Large intestine (tissue), 3 donors: ENCODE data around the gene NRG3. TPM values are rescaled to one million over a fixed set of nuclear protein-coding genes. Genes with fewer than 3 reads are reported as not detected.

Experiments
- DNase-seq, 2 donors: peaks; one replicate each; pipeline versions ENCODE4 v3.0.0 to v3.0.0-alpha.2; 2013
- H3K27ac ChIP-seq: one replicate; pipeline ENCODE4 v1.5.1; 2013; ENCODE audit warnings: low read length
- H3K27me3 ChIP-seq: 2 replicates; pipeline ENCODE4 v1.6.1; 2013; ENCODE audit warnings: low read length; ENCODE audit not compliant: control insufficient read depth, insufficient read depth
- H3K36me3 ChIP-seq: 2 replicates; pipeline ENCODE4 v1.6.1; 2013; ENCODE audit warnings: low read length; ENCODE audit not compliant: control insufficient read depth, insufficient read depth
- H3K4me1 ChIP-seq: one replicate; pipeline ENCODE4 v1.6.1; 2013; ENCODE audit warnings: low read length; ENCODE audit not compliant: control insufficient read depth, insufficient read depth
- H3K4me3 ChIP-seq: one replicate; pipeline ENCODE4 v1.5.1; 2013; ENCODE audit warnings: low read length
- H3K9me3 ChIP-seq: one replicate; pipeline ENCODE4 v1.6.1; 2013; ENCODE audit warnings: mild to moderate bottlenecking, low read depth, low read length, moderate library complexity; ENCODE audit not compliant: control insufficient read depth
- WGBS: methylation state at CpG from one replicate; pipeline ENCODE4 v1.1.5; 2013; ENCODE audit warnings: low lambda C conversion rate; ENCODE audit not compliant: insufficient coverage; 5-methylcytosine and 5-hydroxymethylcytosine counted together
- polyA plus RNA-seq: library from polyadenylated mRNA; unstranded; fragments of 120-200 nt; gene quantifications from one replicate; pipeline ENCODE4 v1.2.1, GENCODE V29; 2013

The NRG3 gene
- polyA plus RNA-seq, 1 donor, result 0.96 TPM

GRCh38 chr10:81882011-81882410, 7.0 kb downstream of the NRG3 start:
- no peak overlapping the region for H3K4me3 ChIP-seq
- no peaks in the 10 kb centered on the region for H3K9me3 ChIP-seq
- no peak overlapping the region for H3K27ac ChIP-seq
- H3K36me3 ChIP-seq, result no peaks in the 10 kb centered on the region
- H3K27me3 ChIP-seq, result peaks cover 10% of the 10 kb centered on the region
- H3K4me1 ChIP-seq, result no peaks in the 10 kb centered on the region
- DNase-seq, result no peak
- WGBS, result 100% methylated on average over 1 of the region's 1 CpG

GRCh38 chr10:81884856-81885255, 9.9 kb downstream of the NRG3 start:
- no peak overlapping the region for H3K4me3 ChIP-seq
- no peak for DNase-seq
- WGBS, result 100% methylated on average over 1 of the region's 1 CpG
- H3K27me3 ChIP-seq, result no peaks in the 10 kb centered on the region
- H3K27ac ChIP-seq, result no peak overlapping the region
- H3K9me3 ChIP-seq, result no peaks in the 10 kb centered on the region
- H3K36me3 ChIP-seq, result no peaks in the 10 kb centered on the region
- H3K4me1 ChIP-seq, result no peaks in the 10 kb centered on the region

GRCh38 chr10:81885491-81885890, 10.5 kb downstream of the NRG3 start:
- no peak for DNase-seq
- Histone ChIP-seq H3K27me3 (no peaks in the 10 kb centered on the region), H3K4me3 (no peak overlapping the region), H3K36me3 (no peaks in the 10 kb centered on the region), H3K27ac (no peak overlapping the region), H3K9me3 (no peaks in the 10 kb centered on the region), H3K4me1 (no peaks in the 10 kb centered on the region)
- 100% methylated on average over 1 of the region's 2 CpGs for WGBS

- no peaks in the 10 kb centered on the region for H3K27me3 ChIP-seq
- H3K36me3 ChIP-seq, result no peaks in the 10 kb centered on the region
- no peaks in the 10 kb centered on the region for H3K9me3 ChIP-seq
- no peaks in the 10 kb centered on the region for H3K4me1 ChIP-seq
- H3K4me3 ChIP-seq, result no peak overlapping the region
- H3K27ac ChIP-seq, result no peak overlapping the region
- no peak for DNase-seq
Observed at GRCh38 chr10:81886939-81887338, 11.9 kb downstream of the NRG3 start.

GRCh38 chr10:81889181-81889769, 14.3 kb downstream of the NRG3 start:
- H3K27me3 ChIP-seq, result no peaks in the 10 kb centered on the region
- H3K4me3 ChIP-seq, result no peak overlapping the region
- H3K9me3 ChIP-seq, result no peaks in the 10 kb centered on the region
- H3K4me1 ChIP-seq, result no peaks in the 10 kb centered on the region
- WGBS, result 100% methylated on average over 1 of the region's 7 CpGs
- H3K27ac ChIP-seq, result no peak overlapping the region
- DNase-seq, result no peak
- H3K36me3 ChIP-seq, result no peaks in the 10 kb centered on the region

GRCh38 chr10:81894616-81895015, 19.6 kb downstream of the NRG3 start:
- no peaks in the 10 kb centered on the region for H3K27me3 ChIP-seq
- H3K27ac ChIP-seq, result no peak overlapping the region
- DNase-seq, result no peak
- no peaks in the 10 kb centered on the region for H3K4me1 ChIP-seq
- no CpG with 5 or more reads among the region's 8 CpGs for WGBS
- H3K36me3 ChIP-seq, result no peaks in the 10 kb centered on the region
- no peak overlapping the region for H3K4me3 ChIP-seq
- no peaks in the 10 kb centered on the region for H3K9me3 ChIP-seq

- WGBS, result 63% methylated on average over 1 of the region's 1 CpG
- Histone ChIP-seq H3K4me1 (no peaks in the 10 kb centered on the region), H3K36me3 (no peaks in the 10 kb centered on the region), H3K27me3 (no peaks in the 10 kb centered on the region), H3K4me3 (no peak overlapping the region), H3K9me3 (no peaks in the 10 kb centered on the region), H3K27ac (no peak overlapping the region)
- DNase-seq, result no peak
Observed at GRCh38 chr10:81898518-81898917, 23.5 kb downstream of the NRG3 start.

- no CpG with 5 or more reads among the region's 2 CpGs for WGBS
- Histone ChIP-seq H3K4me3 (no peak overlapping the region), H3K27ac (no peak overlapping the region), H3K36me3 (no peaks in the 10 kb centered on the region), H3K9me3 (no peaks in the 10 kb centered on the region), H3K27me3 (no peaks in the 10 kb centered on the region), H3K4me1 (no peaks in the 10 kb centered on the region)
- DNase-seq, result no peak
Observed at GRCh38 chr10:81900989-81901388, 26.0 kb downstream of the NRG3 start.

- DNase-seq, result no peak
- H3K4me1 ChIP-seq, result no peaks in the 10 kb centered on the region
- WGBS, result no CpG with 5 or more reads among the region's 4 CpGs
- H3K9me3 ChIP-seq, result no peaks in the 10 kb centered on the region
- no peaks in the 10 kb centered on the region for H3K27me3 ChIP-seq
- no peak overlapping the region for H3K27ac ChIP-seq
- no peak overlapping the region for H3K4me3 ChIP-seq
- H3K36me3 ChIP-seq, result no peaks in the 10 kb centered on the region
Observed at GRCh38 chr10:81903472-81903871, 28.5 kb downstream of the NRG3 start.

GRCh38 chr10:81905161-81905560, 30.2 kb downstream of the NRG3 start:
- DNase-seq, result no peak
- H3K27ac ChIP-seq, result no peak overlapping the region
- H3K4me3 ChIP-seq, result no peak overlapping the region
- no peaks in the 10 kb centered on the region for H3K36me3 ChIP-seq
- H3K27me3 ChIP-seq, result no peaks in the 10 kb centered on the region
- no peaks in the 10 kb centered on the region for H3K4me1 ChIP-seq
- no peaks in the 10 kb centered on the region for H3K9me3 ChIP-seq
- WGBS, result 83% methylated on average over 3 of the region's 4 CpGs

GRCh38 chr10:81909453-81909852, 34.5 kb downstream of the NRG3 start:
- no peak for DNase-seq
- no peak overlapping the region for H3K27ac ChIP-seq
- H3K36me3 ChIP-seq, result no peaks in the 10 kb centered on the region

More at GRCh38 chr10:81909453-81909852, 34.5 kb downstream of the NRG3 start:
- no peak overlapping the region for H3K4me3 ChIP-seq
- no peaks in the 10 kb centered on the region for H3K9me3 ChIP-seq
- no peaks in the 10 kb centered on the region for H3K4me1 ChIP-seq
- WGBS, result 100% methylated on average over 1 of the region's 2 CpGs
- H3K27me3 ChIP-seq, result no peaks in the 10 kb centered on the region
